Measurements from ENCODE around the gene RASGRF2. TPM values are rescaled to one million over a fixed set of nuclear protein-coding genes. Genes with fewer than 3 reads are reported as not detected.

Gene RASGRF2
- total and polyA plus RNA-seq, 9 of the 15 experiments (the other 6 are each of a cell fraction or from before 2014, with no cell fraction given) = 0.01 to 0.22 (median 0.08) TPM; not detected in 2

- Histone ChIP-seq H3K9me1 (ENCODE audit: control insufficient read depth, insufficient read depth, low read length) (no peaks in the 10 kb centered on the region), H3K27me3 (ENCODE audit: control insufficient read depth in 2 of 2, insufficient read depth in 2 of 2, low read length in 2 of 2) (no peaks in the 10 kb centered on the region), H3K4me1 (replicated peaks in 1 of 2; ENCODE audit: control insufficient read depth in 2 of 2, insufficient read depth in 2 of 2, low read length in 2 of 2) (peaks cover 0 to 7% of the 10 kb centered on the region in 2 experiments; a peak in 1 of 5 replicates), H3K4me3 (no peak overlapping the region), H3K79me2 (ENCODE audit: control insufficient read depth, insufficient read depth, low read length) (no peaks in the 10 kb centered on the region), H4K20me1 (replicated peaks; ENCODE audit: control insufficient read depth, insufficient read depth, low read length) (no peaks in the 10 kb centered on the region), H3K9me3 (replicated peaks; ENCODE audit: control insufficient read depth, insufficient read depth, low read depth, low read length) (no peaks in the 10 kb centered on the region), H2AFZ (ENCODE audit: low read depth, low read length) (no peak overlapping the region), H3K4me2 (ENCODE audit: insufficient read depth, low read length) (no peak overlapping the region), H3K27ac (ENCODE audit: extremely low read depth, low read depth, low read length) (no peak overlapping the region), H3K36me3 (ENCODE audit: control insufficient read depth, insufficient read depth, low read length) (no peaks in the 10 kb centered on the region), H3K9ac (ENCODE audit: insufficient read depth in 1 of 2, low read depth in 2 of 2, low read length in 2 of 2) (no peak overlapping the region)
- DNase-seq (ENCODE audit: extremely low read depth in 1 of 4, low spot score in 3 of 4) = no peak
- intact Hi-C loops (cut with micrococcal nuclease) (no loop called here), in situ Hi-C loops (cut with MboI) (no loop called here)
- TF ChIP-seq ZNF511 (CRISPR knock-in tag; IDR thresholded peaks at IDR 0.05) = no peak
- TF ChIP-seq MAFK (IDR thresholded peaks at IDR 0.05; ENCODE audit: low read length) = peak; percentile 65; the same call in 1 of the 2 replicates
- peak; percentile 50 for TF ChIP-seq MAFG (tag; conservative IDR thresholded peaks at IDR 0.05)
- no peak for TF ChIP-seq TAL1 (IDR thresholded peaks at IDR 0.05)
- no peak for TF ChIP-seq NKRF (IDR thresholded peaks at IDR 0.05; ENCODE audit: borderline replicate concordance)
- TF ChIP-seq C11orf30 (IDR thresholded peaks at IDR 0.05; ENCODE audit: low read depth) = peak; percentile 60; the same call in 1 of the 2 replicates
- no peak for TF ChIP-seq ID3 (CRISPR knock-in tag; IDR thresholded peaks at IDR 0.05)
- no peak for TF ChIP-seq ID3 (tag; IDR thresholded peaks at IDR 0.05)
- TF ChIP-seq PRDM10 (IDR thresholded peaks at IDR 0.05; ENCODE audit: partially characterized antibody) = no peak
- TF ChIP-seq ZNF316 (IDR thresholded peaks at IDR 0.05) = peak; percentile 74
- no peak for TF ChIP-seq POLR3A (IDR thresholded peaks at IDR 0.05; ENCODE audit: borderline replicate concordance, extremely low read depth, insufficient read depth, insufficient read length)
- 0 out of 2 replicates have a peak, but pooled peaks have one; percentile 24 for TF ChIP-seq MAFF (IDR thresholded peaks at IDR 0.05; ENCODE audit: low read length)
- no peak for FAIRE-seq
- no TSS peak for BruUV-seq (replicated peaks)
- 61% methylated on average over 10 of the region's 10 CpGs for WGBS (ENCODE audit: insufficient coverage, low coverage, missing lambda C conversion rate)
- POLR2A ChIA-PET = no interaction called here
- ATAC-seq = no peak
- CTCF ChIA-PET (ENCODE audit: low intra/inter-chr PET ratio) = no interaction called here
Observed at GRCh38 chr5:81235287-81236072, 275.3 kb downstream of the RASGRF2 start.

All from K562 (cell line).